PC-9 (cell line): ENCODE results near the gene CDC42BPG.

Source experiments
- CTCF ChIP-seq: fragments of 200-600 bp; sonication (generic); conservative IDR thresholded peaks from 2 replicates; pipeline ENCODE4 v1.6.1; 2017; ENCODE audit warnings: mixed run types, antibody characterized with exemption, mild to moderate bottlenecking, moderate library complexity
- EZH2 ChIP-seq: fragments of 200-600 bp; sonication (generic); IDR thresholded peaks from 2 replicates; pipeline ENCODE4 v1.8.0; 2017; ENCODE audit warnings: antibody characterized with exemption, low read depth

GRCh38 chr11:64864473-64865285 is 20.2 kb upstream of the CDC42BPG start:
- TF ChIP-seq CTCF (no peak), EZH2 (no peak)
